NCI-H2171 (cell line): ENCODE measurements around the gene STK39.

Source experiments
- DNase-seq: peaks from one replicate; lab custom pipeline; 2025; lab: John Stamatoyannopoulos, UW

Gene STK39

DNA sequence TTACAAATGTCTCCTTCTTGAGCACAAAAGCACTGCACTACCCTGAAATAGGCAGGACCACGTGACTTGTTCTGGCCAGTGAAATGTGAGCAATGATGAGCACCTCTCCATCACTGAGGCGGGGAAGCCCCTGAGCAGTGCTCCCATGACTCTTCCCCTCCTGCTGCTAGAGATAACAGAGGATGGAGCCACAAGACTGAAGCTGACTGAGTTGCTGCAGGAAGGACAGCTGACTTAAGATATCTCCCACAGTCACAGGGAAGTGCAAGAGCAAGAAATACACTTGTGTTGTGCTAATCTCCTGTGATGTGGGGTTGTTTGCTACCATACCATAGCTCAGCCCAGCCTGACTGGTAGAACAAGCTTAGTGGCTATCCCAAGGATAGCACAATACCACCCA is 38.7 kb downstream of the STK39 start:
- no peak for DNase-seq

DNA sequence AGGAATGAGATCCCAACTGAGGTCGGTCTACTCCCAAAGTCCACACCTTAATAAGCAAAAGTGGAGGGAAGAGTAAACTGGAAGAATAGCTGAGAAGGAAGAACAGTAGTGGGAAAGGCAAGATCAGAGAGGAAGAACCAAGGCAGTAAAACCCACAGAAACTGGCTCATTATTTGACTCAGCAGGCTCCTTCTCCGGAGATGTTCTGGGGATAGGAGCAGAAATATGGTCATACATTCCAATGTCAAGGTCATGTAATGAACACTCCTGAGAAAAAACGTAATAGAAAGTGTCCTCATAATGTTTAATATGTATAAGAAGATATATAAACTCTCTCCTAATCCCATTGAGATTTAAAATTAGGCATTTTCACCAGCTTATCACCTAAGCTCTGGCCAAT is 39.5 kb downstream of the STK39 start:
- DNase-seq: no peak

DNA sequence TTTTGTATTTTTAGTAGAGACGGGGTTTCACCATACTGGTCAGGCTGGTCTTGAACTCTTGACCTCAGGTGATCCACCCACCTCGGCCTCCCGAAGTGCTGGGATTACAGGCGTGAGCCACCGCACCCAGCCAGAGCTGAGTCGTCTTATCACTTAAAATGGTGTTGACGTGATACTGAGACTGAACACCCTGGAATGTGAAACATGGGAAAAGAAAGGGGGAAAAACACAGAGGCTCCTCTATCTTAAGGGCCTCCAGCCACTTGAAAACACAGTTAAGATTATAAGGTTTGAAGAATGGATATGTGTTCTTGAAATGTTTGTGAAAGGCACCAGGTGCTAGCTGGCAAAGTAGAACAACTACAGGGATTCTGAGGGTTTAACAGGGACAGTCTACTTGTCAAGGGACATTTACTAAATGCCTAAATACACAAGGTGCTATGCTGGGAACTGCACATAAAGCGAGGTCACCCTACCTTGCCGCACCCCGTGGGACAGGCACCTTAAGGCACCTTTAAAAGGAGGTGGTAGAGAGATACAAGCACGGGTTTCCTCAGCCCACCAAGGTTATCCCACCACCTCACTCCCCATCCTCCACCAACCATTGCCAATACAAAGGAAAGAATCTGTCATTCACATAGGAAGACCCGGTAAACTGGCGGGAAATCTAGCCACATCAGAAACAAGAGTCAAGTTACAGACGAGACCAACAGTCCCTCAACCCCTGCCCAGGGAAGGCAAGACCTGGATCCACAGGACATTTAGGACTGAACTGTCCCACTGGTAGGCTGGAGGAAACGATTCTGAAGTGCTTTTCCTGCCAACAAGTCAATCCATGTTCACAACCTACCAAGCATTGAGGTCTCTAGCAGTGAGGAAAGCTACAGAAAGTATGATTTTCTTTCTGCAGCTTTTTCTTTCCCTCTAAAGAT is 43.4 kb downstream of the STK39 start:
- no peak for DNase-seq

DNA sequence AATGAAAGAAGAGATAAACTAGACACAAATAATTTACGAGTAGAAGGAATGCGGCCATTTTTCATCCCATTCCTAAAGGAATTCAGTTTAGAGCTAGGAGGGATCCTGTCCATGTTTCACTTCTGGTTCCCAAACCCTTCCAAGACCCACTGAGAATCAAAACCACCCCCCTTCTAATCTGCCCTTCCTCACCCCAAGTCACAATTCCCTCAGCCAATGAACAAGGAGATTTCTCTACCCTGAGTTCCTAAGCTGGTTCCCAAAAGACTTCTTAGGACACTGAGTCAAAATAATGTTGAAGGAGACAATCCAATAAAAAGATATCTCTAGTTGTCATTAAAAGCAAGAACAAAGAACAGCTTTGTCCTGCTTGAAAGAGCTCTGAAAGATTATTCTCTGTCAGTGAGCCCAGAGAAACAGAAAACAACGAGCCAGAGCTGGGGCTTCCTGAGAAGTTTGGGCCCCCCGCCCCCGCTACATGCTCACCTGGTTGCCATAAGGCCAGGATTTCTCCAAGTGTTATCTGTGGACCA is 45.7 kb downstream of the STK39 start:
- no peak for DNase-seq

DNA sequence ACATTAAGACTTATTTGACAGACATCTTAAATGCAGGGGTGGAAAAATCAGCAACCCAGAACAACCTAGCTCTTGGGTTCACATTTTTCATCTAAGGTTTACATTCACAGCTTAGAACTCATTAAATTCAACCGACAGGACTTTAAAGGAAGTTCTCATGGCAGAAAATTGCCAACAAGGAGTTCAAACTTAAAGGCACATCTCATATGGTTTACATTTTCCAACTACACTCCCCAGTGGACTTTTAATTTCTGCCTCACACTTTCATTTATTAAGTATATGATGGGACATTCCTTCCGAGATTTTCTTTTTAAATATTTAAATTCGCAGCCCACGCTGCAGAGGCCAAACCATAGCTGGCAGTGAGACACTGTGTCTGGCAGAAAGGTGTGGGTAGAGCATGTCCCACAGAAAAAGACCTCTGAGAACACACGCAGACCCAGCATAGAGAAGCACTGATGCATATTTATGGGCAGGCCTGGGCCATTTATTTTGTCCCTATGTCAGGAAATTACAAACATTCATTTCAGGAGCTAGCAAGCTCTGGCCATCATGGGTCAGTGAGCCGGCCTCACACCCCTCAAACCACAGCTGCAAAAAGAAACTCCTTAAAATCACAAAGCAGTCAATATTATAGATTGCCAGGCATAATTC is 46.3 kb downstream of the STK39 start:
- DNase-seq: no peak

DNA sequence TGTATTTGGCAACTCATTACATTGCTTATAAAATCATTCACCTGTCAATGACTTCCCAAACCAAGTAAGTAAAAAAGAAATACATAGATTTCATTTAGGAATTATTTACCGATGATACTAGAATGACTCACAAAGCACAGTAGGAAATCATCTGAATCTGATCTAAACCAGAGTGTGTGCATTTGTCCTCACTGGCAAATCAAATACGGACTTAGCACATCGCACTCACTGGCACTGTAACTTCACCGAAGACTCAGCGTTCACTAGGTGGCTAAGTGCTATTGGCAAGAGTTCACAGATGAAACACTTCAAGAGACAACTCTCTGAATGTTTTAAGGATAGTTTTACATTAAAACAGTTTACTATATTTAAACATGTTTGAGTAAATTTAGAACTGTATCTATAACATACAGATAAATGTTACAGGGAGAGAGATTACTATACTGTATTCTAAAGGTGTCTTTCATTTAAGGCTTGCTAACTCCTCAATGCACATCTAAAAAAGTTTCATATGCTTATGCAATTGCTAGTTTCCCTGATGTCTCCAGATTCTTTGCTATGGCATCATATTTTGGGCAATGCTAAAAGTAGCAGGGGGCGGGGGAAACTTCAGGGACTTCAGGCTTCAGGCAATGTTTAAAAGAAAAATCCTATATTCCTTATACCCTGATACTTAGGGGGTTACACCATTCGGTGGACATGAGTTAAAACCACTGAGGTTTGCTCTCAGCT is 48.8 kb downstream of the STK39 start:
- DNase-seq: no peak

DNA sequence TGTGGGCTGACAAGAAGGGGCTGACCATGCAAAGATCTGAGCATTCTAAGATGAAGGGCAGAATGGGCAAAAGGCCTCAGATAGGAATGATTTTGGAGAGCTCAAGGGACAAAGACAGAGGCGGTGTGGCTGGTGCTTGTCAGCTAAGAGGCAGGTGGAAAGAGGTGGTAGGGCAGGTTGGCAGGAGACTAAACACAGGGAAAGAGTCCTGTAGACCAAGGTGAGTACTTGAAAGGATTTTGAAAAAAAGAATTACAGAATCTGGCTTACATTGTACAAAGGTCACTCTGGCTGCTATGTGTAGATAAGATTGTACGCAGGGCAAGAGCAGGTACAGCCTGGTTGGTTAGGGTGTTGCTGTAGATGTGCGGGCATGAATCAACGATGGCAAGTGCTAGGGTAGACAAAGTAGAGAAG is 50.6 kb downstream of the STK39 start:
- DNase-seq: no peak

DNA sequence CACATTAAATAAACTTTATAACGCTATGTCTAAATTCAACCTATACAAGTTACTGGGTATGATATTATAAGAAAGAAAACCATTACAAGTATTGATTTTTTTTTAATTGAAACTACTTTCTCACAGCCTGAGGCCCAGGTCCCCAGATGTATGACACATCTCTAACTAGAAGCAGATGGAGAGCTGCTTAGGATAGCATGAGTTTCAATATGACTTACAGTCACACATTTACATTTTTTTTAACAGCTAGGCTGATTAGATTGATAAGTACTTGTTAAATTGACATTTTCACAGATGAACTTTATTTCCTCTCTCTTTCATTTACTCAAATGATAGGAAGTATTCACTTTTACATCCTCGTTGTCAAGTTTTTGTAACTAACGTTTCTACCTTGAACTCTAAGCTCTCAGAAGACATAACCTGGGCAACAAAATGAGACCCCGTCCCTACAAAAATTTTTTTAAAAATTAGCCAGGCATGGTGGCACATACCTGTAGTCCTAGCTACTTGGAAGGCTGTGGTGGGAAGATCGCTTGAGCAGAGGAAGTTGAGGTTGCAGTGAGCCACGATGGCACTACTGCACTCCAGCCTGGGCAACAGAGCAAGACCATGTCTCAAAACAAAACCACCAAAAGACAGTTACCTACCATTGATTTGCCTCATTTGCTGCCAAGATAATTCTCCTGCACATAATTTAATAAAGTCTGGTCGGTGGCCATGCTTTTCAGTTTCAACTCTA is 52.4 kb downstream of the STK39 start:
- DNase-seq: peak; percentile 30

DNA sequence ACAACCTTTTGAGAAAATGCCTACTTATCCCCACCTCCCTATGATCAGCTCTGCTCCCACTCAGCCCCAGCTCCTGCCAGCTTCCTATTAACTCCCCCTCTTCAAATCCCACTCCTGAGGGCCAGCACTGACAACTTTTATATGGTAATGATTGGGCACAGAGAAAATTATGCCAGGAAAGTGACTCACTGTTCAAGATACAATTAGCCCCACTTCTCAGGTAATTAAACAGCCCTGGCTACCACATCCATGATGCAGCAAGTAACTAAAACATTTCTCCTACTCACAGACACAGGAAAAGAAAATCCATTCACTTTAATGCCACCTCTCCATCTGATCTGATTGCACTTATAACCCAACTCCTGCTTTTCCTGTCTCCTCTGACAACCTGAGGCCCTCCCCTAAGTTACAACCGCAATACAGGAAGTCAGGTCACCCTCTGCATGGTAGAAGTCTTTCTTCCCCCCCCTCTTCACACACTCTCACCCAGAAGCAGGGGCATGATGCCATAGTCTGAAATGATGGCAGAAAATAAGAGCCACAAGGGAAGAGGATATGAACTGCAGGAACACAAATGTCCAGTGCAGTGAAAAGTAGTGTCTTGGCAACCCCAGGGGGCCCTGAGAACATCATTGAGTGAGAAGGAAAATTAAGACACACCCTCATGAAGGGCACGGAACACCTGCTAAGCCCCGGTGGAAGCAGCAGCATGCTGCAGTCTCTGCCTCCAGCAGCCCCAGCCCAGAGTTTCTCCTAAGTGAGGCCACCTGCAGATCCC is 54.4 kb downstream of the STK39 start:
- no peak for DNase-seq

DNA sequence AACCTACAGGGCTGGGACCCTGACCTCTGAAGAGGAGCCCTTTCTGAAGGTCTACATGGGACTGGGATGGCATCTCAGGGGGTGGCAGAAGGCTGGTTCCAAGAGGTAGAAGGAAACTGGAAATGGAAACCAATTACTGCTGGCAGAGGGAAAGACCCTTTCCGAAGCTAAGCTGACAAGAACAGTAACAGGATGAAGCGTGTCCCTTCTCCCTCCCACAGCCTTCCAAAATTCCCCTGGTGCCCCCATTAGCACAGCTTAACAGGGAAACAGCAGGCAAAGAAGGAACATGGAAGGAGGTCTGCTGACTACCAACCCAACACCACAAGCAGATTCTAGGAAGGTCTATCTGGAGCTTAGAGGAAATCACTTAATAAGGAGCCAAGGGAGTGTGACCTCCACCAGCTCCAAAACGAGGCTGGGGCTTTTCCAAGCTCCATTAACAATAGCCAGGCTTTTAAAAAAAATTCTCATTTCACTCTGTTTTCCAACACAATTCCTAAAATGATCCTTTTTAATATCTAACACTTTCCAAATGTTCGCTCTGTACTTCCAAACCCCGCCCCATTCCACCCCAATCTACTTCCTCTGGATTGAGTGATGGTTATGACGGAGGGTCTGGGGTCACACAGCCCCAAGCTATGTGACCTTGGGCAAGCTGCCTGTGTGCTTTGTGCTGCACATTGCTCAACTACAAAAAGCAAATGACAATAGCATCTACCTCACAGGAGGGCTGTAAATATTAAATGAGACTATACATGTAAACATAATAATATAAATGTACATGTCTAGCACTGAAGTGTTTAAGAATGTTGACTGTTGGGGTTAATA is 55.2 kb downstream of the STK39 start:
- DNase-seq: no peak

DNA sequence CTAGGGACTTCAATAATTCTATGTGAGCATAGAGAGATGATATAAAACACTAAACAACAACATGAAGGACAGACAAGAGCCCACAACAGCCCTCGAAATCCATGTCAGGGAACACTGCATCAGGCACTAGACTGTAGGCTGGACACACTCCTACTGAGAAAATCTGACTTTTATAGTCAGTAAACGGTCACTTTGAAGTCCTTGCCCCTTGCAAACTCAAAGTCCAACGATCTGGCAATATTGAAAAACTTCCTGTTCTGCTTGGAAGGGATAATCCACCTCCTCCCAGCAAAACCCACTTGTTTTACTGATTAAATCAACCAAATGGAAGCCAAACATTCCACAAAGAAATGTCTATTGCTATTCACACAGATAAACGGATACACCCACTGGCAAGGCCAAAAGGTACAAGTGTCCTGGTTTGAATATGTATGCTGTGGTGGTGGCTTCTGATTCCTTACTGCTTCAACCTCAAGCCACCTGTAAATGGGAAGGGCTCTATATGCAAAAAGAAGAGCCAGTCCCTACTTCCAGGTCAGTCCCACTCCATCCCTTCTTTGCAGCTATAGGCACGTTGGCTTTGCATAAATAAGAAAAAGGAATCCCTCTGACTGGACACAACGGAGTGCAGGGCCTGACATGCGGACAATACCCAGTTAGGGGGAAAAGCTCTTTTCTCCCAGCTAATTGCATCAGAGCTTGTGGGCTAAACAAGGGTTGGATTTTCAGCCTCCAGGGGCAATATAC is 56.6 kb downstream of the STK39 start:
- no peak for DNase-seq

DNA sequence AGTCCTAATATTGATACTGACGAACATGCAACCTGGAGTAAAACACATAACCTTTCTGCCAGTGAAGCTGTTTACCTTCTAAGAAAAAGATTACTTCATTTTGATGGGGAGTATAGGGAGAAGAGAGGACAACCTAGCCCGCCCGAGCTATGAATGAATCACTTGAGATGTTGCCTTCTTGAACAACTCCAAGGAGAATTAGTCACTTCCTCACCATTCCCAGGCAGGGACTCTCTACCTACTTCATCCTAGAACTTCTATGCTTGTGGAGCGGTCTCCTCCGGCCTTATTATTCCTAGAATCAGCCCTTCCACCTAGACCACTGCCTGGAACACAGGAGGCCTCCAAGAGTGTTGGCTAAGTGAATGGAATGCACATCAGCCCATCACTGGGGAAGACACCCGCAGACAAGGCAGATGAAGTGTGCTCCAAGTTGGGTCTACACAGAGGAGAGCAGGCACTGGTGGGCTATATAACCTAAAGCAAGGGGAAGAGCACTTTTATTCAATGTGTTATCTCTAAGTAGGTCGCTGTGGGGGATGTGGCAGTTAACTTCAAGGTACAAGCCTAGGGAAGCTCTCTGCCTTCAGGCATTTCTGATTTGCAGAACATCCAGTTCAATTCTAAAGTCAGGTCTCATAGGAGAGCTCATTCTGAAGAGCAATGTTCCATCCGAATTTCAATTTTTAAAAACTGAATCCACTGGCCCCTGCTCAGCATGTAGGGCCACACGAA is 57.4 kb downstream of the STK39 start:
- no peak for DNase-seq

DNA sequence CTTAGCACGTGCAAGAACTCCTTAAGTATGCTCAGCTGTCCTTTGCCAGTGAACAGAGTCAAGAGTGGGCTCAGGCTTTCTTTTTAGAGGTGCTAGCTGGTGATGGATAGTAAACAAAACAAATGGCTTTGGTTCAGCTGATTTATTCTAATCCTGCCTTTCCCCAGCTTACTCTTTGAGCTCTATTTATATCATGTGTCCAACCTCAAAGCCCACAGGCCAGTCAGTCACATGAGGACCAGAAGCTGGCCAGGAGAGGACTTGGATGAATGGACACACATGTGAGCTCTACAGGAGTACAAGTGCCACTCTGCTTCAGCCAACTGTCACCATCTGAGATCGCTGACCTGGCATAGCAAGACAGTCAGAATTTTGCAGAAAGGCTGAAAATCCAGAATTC is 59.4 kb downstream of the STK39 start:
- no peak for DNase-seq

DNA sequence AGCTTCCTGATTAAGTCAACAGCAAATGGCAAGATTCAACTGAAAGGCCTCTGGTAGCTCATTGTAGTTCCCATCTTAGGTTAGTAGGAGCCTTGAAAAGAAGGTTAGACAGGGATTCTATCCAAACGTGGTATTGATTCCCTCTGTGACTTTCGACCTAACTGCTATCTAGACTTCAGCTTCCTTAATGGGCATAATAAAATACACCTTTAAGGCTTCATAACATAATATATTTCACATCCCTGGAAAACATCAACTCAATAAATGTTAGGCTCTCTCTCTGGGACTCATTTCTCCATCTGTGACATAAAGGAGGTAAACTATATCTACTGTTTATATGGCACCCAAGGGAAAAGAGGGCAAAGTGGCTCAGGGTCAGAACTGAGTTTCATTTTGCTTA is 60.9 kb downstream of the STK39 start:
- DNase-seq: no peak

DNA sequence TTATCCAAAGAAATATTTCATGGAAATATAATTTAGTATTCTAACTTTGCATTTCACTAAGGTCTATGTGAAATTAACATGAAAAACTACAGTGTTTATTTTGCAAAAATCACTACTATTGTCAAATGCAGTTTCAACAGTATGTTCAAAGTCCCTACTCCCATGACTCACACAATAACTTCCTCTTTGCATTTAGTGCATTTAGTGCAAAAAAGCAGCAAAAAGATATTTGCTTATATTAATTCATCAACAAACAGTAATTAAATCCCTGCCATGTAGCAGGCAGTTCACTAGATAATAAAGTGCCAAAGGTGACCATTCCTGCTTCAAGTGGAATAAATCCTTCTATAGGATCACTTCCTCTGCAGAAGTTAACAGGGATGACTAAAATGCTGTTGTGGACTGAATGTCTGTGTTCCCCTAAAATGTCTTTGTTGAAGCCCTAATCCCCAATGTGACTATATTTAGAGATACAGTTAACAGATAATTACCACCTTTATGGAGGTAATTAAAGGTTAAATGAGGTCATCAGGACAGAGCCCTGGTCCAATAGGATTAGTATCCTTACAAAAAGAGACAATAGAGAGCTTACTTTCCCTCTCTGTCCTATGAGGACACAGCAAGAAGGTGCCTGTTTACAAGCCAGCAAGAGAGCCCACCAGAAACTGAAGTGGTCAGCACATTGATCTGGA is 61.7 kb downstream of the STK39 start:
- DNase-seq: no peak

DNA sequence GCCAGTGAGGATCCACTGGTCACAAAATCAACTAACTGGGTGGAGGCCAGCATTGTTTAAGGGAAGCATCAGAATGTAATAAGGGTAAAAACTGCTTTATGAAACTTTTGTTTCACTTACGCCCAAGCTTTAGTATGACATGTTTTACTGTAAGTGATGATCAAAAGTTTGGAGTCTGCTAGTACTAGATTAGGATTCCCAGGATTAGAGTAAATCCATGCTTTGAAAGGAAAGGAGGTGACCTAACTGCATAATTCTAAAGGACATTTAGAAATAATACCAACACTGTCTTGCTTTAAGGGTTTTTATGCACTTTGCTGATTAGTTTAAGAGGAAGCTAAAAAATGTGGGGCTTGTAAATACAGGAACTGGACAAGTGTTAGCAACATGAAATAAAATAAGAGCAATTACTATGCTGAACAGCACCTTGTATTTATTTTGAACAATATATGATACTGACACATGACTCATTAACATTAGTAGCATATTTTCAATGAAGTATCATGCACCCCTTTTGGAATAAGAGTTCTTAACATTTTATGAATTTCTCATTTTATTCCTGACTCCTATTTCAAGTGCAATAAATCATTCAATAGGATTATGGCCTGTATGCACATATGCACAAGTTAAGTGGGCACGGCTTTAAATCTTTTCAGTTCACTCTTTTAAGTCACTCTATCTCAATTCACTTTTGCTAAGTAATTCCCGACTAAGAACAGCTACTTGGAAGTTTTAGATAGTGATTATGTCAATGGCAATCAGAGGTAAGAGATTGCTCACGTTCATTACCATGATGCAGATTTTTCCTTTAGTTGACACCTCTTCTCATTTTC is 62.5 kb downstream of the STK39 start:
- DNase-seq: no peak

DNA sequence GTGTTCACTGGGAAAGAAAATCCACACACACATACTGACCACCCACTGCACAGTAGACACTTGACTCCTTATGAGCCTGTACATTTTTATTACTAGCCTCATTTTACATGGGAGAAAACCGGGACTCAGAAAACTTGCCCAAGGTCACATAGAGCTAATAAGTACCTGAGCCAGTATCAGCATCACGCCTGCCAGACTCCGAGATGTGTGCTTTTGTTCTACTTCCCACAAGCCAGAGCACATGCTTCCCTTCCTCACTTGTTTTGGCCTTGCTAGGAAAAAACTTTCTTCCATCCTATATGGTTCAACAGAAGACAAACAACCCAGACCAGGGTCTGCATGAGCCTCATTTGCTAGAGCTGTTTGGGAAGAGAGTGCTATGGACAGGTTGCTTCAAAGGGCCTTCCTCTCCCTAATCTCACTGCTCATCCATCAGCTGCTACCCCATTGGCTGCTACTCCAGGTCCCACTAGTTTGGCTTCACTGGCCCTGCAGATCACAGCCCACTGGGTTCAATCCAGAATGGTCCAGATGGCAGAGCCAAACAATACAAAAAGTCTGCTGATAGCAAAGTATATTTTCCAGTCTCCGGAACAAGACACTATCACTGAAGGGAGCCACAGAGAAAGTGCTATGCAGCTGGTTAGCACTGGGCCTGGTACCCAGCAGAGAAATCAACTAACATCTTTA is 63.9 kb downstream of the STK39 start:
- DNase-seq: no peak
